ENCODE data around the gene LMOD2.

LMOD2 gene

DNA sequence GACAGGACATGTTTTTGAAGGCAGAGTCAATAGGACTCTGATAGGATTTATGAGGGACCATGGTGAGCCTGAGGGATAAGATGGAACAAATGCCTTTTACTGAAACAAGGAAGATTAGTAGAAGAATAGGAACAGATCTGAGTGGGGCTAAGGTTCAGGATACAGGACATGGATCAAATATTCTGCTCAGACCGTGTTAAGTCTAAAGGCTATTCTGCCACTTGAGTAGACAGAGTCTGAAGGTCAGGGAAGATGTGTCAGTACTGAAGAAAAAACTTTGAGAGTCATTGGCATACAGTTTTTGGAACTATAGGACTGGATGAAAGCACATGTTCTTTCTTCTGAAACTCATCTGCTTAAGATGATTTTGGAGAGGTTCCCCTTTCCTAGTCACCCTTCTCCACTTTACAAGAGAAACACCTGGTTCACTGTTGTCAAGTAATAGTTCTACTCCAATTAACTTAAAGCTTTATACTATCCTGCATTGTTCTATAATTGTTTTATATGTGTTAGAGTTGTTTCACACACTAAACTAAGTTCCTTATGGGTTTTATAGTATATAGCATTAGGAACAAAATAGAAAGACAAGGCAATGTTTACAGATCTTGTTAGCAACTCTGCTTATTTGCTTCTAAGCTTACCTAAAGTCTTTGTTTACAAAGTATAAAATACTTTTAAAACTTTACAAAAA, 49.7 kb downstream of the LMOD2 start:
- peaks cover 71% of the 10 kb centered on the region for H3K36me3 ChIP-seq (ENCODE audit: low read depth)

DNA sequence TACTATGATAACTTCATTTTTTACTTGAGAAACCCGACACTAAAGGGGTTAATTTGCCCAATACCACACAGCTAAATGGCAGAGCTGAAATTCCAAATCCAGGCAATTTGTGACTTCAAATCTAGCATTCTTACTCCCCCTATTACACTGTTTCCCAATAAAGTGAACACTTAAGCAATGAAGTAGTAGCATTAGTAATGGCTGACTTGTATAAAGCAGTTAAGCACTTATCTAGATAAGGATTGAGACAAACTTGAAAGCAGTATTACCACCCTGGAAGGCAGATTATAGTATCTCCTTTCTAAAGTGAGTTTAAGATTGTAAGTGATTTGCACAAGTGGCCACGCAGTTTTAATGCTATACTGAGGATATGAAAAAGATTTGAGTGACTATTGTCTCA, 53.9 kb downstream of the LMOD2 start:
- ATAC-seq (ENCODE audit: low read depth) (no peak), DNase-seq (ENCODE audit: low spot score) (no peak)
- TF ChIP-seq, protein P1, sequence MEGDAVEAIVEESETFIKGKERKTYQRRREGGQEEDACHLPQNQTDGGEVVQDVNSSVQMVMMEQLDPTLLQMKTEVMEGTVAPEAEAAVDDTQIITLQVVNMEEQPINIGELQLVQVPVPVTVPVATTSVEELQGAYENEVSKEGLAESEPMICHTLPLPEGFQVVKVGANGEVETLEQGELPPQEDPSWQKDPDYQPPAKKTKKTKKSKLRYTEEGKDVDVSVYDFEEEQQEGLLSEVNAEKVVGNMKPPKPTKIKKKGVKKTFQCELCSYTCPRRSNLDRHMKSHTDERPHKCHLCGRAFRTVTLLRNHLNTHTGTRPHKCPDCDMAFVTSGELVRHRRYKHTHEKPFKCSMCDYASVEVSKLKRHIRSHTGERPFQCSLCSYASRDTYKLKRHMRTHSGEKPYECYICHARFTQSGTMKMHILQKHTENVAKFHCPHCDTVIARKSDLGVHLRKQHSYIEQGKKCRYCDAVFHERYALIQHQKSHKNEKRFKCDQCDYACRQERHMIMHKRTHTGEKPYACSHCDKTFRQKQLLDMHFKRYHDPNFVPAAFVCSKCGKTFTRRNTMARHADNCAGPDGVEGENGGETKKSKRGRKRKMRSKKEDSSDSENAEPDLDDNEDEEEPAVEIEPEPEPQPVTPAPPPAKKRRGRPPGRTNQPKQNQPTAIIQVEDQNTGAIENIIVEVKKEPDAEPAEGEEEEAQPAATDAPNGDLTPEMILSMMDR (IDR thresholded peaks at IDR 0.05; ENCODE audit: poor library complexity, severe bottlenecking), result no peak
- Histone ChIP-seq H3K9me3 (ENCODE audit: severe bottlenecking) (no peaks in the 10 kb centered on the region), H3K4me3 (ENCODE audit: severe bottlenecking) (no peak overlapping the region), H3K27ac (ENCODE audit: poor library complexity, severe bottlenecking) (no peak overlapping the region), H3K27me3 (ENCODE audit: insufficient read depth, poor library complexity, severe bottlenecking) (no peaks in the 10 kb centered on the region), H3K36me3 (ENCODE audit: low read depth) (peaks cover 46% of the 10 kb centered on the region), H3K4me1 (ENCODE audit: insufficient read depth, poor library complexity, severe bottlenecking) (peaks cover 8% of the 10 kb centered on the region)

More for the DNA sequence above, 49.7 kb downstream of the LMOD2 start:
- H3K4me1 ChIP-seq (ENCODE audit: insufficient read depth, poor library complexity, severe bottlenecking), result no peaks in the 10 kb centered on the region
- no peak overlapping the region for H3K4me3 ChIP-seq (ENCODE audit: severe bottlenecking)
- no peaks in the 10 kb centered on the region for H3K27me3 ChIP-seq (ENCODE audit: insufficient read depth, poor library complexity, severe bottlenecking)
- TF ChIP-seq, protein P1 (IDR thresholded peaks at IDR 0.05; ENCODE audit: poor library complexity, severe bottlenecking), result no peak
- H3K9me3 ChIP-seq (ENCODE audit: severe bottlenecking), result no peaks in the 10 kb centered on the region
- ATAC-seq (ENCODE audit: low read depth) (no peak), DNase-seq (ENCODE audit: low spot score) (no peak)
- no peak overlapping the region for H3K27ac ChIP-seq (ENCODE audit: poor library complexity, severe bottlenecking)

DNA sequence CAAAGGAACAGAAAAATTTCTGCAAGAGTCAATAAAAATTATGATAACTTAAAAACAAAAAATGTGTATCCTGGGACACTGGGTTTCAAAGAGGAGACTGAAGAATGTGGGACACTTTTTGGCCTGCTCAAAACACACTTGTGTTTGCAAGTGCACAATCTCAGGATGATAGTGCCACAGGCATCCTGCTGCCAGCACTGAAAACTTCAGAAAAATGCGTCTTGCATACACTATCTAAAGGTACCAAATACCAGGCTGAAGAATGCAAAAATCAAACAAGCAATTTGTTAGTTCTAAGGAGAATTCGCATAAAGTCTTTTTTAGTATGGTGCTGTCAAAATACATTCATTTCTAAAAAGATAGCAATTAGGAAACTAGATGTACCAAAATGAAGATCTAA, 55.0 kb downstream of the LMOD2 start:
- no peak for DNase-seq (ENCODE audit: low spot score)
- H3K27me3 ChIP-seq (ENCODE audit: insufficient read depth, poor library complexity, severe bottlenecking), result no peaks in the 10 kb centered on the region
- no peak overlapping the region for H3K27ac ChIP-seq (ENCODE audit: poor library complexity, severe bottlenecking)
- H3K36me3 ChIP-seq (ENCODE audit: low read depth), result peaks cover 41% of the 10 kb centered on the region
- no peak overlapping the region for H3K4me3 ChIP-seq (ENCODE audit: severe bottlenecking)
- peaks cover 16% of the 10 kb centered on the region for H3K4me1 ChIP-seq (ENCODE audit: insufficient read depth, poor library complexity, severe bottlenecking)
- no peak for ATAC-seq (ENCODE audit: low read depth)
- TF ChIP-seq, protein P1 (IDR thresholded peaks at IDR 0.05; ENCODE audit: poor library complexity, severe bottlenecking), result no peak
- no peaks in the 10 kb centered on the region for H3K9me3 ChIP-seq (ENCODE audit: severe bottlenecking)

DNA sequence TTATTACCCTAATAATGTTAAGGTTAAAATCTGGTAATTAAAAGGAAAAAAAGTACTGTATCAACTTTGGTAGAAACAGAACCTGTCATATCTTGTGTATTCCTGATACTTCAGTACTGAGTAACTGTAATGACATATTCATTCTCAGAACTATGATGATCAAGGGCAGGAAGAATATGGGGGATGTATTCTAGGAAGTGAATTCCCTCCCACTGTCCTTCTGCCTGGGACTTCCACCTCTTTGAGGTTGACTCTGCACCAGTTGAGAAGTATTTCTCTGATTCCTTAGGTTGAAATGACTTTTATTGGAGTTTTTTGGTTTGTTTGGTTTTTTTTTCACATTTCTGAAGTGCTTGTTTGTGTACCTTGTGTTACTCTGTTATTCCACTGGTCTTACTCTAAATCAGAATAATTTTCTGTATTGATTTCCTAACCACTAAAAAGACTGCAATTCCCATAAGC, 56.2 kb downstream of the LMOD2 start:
- no peak overlapping the region for H3K4me3 ChIP-seq (ENCODE audit: severe bottlenecking)
- peaks cover 17% of the 10 kb centered on the region for H3K4me1 ChIP-seq (ENCODE audit: insufficient read depth, poor library complexity, severe bottlenecking)
- TF ChIP-seq, protein P1 (IDR thresholded peaks at IDR 0.05; ENCODE audit: poor library complexity, severe bottlenecking), result no peak
- no peak overlapping the region for H3K27ac ChIP-seq (ENCODE audit: poor library complexity, severe bottlenecking)
- H3K9me3 ChIP-seq (ENCODE audit: severe bottlenecking), result no peaks in the 10 kb centered on the region
- H3K36me3 ChIP-seq (ENCODE audit: low read depth), result peaks cover 29% of the 10 kb centered on the region
- ATAC-seq (ENCODE audit: low read depth) (no peak), DNase-seq (ENCODE audit: low spot score) (no peak)
- no peaks in the 10 kb centered on the region for H3K27me3 ChIP-seq (ENCODE audit: insufficient read depth, poor library complexity, severe bottlenecking)

DNA sequence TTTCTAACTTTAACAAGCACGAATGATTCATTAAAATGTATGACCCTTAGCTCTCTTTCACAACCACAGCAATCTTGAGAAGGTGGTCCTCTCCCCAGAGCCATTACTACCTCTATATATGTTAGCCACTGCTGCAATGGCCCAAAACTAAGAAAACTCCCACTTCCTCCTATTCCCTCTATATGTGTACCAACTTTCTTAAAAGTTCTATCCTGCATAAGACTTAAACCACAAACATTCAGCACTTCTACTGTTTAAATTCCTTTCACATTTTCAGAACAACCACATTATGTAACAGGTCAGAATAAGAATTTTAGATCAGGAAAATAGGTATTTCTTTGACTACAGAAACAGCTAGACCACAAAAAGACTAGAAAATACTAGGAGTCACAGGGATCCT, 57.0 kb downstream of the LMOD2 start:
- Histone ChIP-seq H3K4me3 (ENCODE audit: severe bottlenecking) (no peak overlapping the region), H3K9me3 (ENCODE audit: severe bottlenecking) (no peaks in the 10 kb centered on the region), H3K4me1 (ENCODE audit: insufficient read depth, poor library complexity, severe bottlenecking) (peaks cover 17% of the 10 kb centered on the region), H3K36me3 (ENCODE audit: low read depth) (peaks cover 21% of the 10 kb centered on the region), H3K27ac (ENCODE audit: poor library complexity, severe bottlenecking) (no peak overlapping the region), H3K27me3 (ENCODE audit: insufficient read depth, poor library complexity, severe bottlenecking) (no peaks in the 10 kb centered on the region)
- ATAC-seq (ENCODE audit: low read depth), result peak; percentile 38; the same call in 2 of the 3 replicates
- DNase-seq (ENCODE audit: low spot score), result no peak
- TF ChIP-seq, protein P1 (IDR thresholded peaks at IDR 0.05; ENCODE audit: poor library complexity, severe bottlenecking), result no peak

Data from RWPE2 (cell line).